Bronchial epithelial cell (primary cell): ENCODE measurements around the gene CNTROB. TPM values are rescaled to one million over a fixed set of nuclear protein-coding genes. Genes with fewer than 3 reads are reported as not detected.
"Not testable (repeated sequence)": the region's sequence is repeated elsewhere in the genome, so short reads cannot be mapped to it uniquely, and the experiment has no call there.

Source experiments
- DNase-seq: peaks from one replicate; pipeline ENCODE4 v3.0.0-alpha.2; 2010; ENCODE audit warnings: low read depth
- FAIRE-seq: peaks from 2 replicates; lab custom pipeline; 2011; peaks lifted over from hg19 to GRCh38; lab: Jason Lieb, UNC
- H3K27me3 ChIP-seq: 2 replicates; pipeline ENCODE4 v1.5.1; 2011; ENCODE audit warnings: low read length; ENCODE audit not compliant: control insufficient read depth, insufficient read depth
- H3K36me3 ChIP-seq: 2 replicates; pipeline ENCODE4 v1.5.1; 2011; ENCODE audit warnings: low read length; ENCODE audit not compliant: control insufficient read depth, insufficient read depth
- H3K4me3 ChIP-seq: 2 replicates; pipeline ENCODE4 v1.5.1; 2011; ENCODE audit warnings: mild to moderate bottlenecking, low read depth, low read length, control low read depth
- total RNA-seq: library from RNA; depleted of rRNA; stranded (reverse); fragments of >200 nt; gene quantifications from 2 replicates; pipeline ENCODE4 v1.2.1, GENCODE V29; 2014
- TF ChIP-seq, protein P1 (sequence below): IDR thresholded peaks from 2 replicates; pipeline ENCODE4 v1.5.1; 2011; ENCODE audit warnings: mild to moderate bottlenecking, moderate library complexity, low read length, control low read depth, inconsistent platforms; ENCODE audit not compliant: insufficient read depth, severe bottlenecking

The CNTROB gene
- total RNA-seq, 1 donor from 2014 or later: 8.2 TPM

DNA sequence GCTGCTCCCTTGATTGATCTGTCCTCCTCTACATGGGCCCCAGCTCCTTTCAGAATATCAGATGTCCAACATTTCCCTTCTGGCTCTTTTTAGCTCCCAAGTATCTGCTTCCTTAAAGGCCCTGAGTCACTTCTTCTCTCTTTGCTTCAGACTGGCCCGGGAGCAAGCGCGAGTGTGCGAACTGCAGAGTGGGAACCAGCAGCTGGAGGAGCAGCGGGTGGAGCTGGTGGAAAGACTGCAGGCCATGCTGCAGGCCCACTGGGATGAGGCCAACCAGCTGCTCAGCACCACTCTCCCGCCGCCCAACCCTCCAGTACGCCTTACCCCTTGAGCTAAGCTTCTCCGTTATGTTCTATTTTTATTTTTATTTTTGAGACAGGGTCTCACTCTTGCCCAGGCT, 12.3 kb downstream of the CNTROB start:
- TF ChIP-seq, protein P1, sequence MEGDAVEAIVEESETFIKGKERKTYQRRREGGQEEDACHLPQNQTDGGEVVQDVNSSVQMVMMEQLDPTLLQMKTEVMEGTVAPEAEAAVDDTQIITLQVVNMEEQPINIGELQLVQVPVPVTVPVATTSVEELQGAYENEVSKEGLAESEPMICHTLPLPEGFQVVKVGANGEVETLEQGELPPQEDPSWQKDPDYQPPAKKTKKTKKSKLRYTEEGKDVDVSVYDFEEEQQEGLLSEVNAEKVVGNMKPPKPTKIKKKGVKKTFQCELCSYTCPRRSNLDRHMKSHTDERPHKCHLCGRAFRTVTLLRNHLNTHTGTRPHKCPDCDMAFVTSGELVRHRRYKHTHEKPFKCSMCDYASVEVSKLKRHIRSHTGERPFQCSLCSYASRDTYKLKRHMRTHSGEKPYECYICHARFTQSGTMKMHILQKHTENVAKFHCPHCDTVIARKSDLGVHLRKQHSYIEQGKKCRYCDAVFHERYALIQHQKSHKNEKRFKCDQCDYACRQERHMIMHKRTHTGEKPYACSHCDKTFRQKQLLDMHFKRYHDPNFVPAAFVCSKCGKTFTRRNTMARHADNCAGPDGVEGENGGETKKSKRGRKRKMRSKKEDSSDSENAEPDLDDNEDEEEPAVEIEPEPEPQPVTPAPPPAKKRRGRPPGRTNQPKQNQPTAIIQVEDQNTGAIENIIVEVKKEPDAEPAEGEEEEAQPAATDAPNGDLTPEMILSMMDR: no peak
- peak; percentile 50 for FAIRE-seq
- H3K27me3 ChIP-seq: no peaks in the 10 kb centered on the region
- peaks cover 32% of the 10 kb centered on the region for H3K36me3 ChIP-seq
- no peak for DNase-seq
- no peak overlapping the region for H3K4me3 ChIP-seq

DNA sequence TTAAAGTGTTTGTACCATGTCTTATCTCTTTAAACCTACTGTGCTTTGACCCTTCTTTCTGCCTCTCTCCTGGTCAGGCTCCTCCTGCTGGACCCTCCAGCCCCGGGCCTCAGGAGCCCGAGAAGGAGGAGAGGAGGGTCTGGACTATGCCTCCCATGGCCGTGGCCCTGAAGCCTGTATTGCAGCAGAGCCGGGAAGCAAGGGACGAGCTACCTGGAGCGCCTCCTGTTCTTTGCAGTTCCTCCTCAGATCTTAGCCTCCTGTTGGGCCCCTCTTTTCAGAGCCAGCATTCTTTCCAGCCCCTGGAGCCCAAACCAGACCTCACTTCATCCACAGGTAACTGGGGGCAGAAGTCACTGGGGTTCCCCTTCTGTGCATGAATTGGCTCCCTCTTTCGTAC, 13.6 kb downstream of the CNTROB start:
- Histone ChIP-seq H3K27me3 (no peaks in the 10 kb centered on the region), H3K4me3 (no peak overlapping the region), H3K36me3 (peaks cover 27% of the 10 kb centered on the region)
- TF ChIP-seq, protein P1: no peak
- FAIRE-seq: no peak
- no peak for DNase-seq

DNA sequence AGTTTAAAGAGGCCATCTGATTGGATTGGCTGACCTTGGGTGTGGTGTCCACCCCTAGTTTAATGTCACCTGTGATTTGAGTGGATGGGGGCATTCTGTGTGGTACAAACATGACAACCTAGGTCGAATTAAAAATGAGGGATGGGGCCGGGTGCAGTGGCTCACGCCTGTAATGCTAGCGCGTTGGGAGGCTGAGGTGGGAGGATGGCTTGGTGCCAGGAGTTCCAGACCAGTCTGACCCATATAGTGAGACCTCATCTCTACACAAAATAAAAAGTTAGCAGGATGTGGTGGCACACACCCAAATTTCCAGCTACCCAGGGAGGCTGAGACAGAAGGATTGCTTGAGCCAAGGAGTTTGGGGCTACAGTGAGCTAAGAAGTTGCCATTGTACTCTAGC, 14.4 kb downstream of the CNTROB start:
- FAIRE-seq: no peak

DNA sequence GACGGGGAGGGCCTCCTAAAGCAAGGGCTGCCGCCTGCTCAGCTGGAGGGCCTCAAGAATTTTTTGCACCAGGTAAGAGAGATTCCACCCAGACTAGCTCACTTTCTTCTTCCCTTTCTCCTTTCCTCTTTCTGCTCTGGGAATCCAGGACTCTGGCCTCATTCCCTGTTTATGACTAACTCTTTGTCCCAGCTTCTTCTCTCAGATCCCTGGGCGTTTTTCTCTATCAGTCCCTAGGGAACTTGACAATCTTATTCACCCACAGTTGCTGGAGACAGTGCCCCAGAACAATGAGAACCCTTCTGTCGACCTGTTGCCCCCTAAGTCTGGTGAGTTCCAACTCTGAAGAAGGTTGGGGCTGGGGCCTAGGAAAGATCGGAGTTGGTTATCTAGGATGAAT, 15.6 kb downstream of the CNTROB start:
- FAIRE-seq (no peak), DNase-seq (no peak)
- Histone ChIP-seq H3K4me3 (no peak overlapping the region), H3K27me3 (no peaks in the 10 kb centered on the region), H3K36me3 (peaks cover 25% of the 10 kb centered on the region)
- TF ChIP-seq, protein P1: no peak

More for the DNA sequence above, 14.4 kb downstream of the CNTROB start:
- peaks cover 26% of the 10 kb centered on the region for H3K36me3 ChIP-seq
- no peak overlapping the region for H3K4me3 ChIP-seq
- TF ChIP-seq, protein P1: no peak
- H3K27me3 ChIP-seq: no peaks in the 10 kb centered on the region
- DNase-seq: no peak

DNA sequence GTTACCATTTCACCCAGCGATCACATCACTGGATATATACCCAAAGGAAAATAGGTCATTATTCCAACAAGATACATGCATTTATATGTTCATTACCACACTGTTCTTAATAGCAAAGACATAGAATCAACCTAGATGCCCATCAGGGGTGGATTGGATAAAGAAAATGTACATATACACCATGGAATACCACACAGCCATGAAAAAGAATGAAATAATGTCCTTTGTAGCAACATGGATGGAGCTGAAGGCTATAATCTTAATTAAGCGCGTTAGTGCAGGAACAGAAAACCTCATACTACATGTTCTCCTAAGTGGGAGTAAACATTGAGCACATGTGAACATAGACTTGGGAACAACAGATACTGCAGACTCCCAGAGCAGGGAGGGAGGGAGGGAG, 18.6 kb downstream of the CNTROB start:
- TF ChIP-seq, protein P1: no peak
- Histone ChIP-seq H3K36me3 (peaks cover 13% of the 10 kb centered on the region), H3K4me3 (no peak overlapping the region), H3K27me3 (no peaks in the 10 kb centered on the region)
- DNase-seq (no peak), FAIRE-seq (no peak)

DNA sequence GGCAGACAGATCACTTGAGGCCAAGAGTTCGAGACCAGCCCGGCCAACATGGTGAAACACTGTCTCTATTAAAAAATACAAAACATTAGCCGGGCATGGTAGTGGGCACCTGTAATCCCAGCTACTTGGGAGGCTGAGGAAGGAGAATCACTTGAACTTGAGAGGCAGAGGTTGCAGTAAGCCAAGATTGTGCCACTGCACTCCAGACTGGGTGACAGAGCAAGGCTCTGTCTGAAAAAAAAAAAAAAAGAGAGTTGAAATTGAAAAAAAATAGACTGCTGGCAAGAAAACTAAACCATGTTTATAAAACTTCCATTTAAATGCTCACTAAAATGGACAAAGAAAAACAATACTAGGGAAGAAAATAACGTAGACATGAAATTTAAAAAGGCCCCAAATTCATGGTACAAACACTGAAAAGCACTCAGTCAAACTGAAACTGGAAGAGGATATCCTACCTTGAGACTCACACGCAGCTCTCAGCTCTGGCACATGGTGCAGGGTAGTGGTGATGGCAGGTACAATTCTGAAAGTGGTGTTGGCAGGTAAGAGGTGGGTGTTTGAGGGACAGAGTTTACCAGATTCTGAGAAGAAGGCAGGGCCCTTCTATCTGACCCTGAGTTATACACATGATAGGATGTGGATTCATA, 19.3 kb downstream of the CNTROB start:
- FAIRE-seq (no peak), DNase-seq (no peak)
- peaks cover 9% of the 10 kb centered on the region for H3K36me3 ChIP-seq
- no peak overlapping the region for H3K4me3 ChIP-seq
- no peaks in the 10 kb centered on the region for H3K27me3 ChIP-seq
- TF ChIP-seq, protein P1: no peak

DNA sequence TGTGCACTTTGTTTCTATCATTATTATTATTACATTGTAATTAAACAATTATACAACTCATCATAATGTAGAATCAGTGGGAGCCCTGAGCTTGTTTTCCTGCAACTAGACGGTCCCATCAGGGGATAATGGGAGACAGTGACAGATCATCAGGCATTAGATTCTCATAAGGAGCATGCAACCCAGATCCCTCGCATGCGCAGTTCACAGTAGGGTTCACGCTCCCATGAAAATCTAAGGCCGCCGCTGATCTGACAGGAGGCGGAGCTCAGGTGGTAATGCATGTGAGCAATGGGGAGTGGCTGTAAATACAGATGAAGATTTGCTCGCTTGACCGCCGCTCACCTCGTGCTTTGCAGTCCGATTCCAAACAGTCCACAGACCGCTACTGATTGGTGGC, 21.3 kb downstream of the CNTROB start:
- FAIRE-seq, H3K27me3 ChIP-seq, H3K36me3 ChIP-seq, H3K4me3 ChIP-seq, DNase-seq: not testable (repeated sequence)
